ENCODE data around the gene LRRC59.

LRRC59 gene

GRCh38 chr17:50355701-50356341 is 41.5 kb downstream of the LRRC59 start:
- H3K9ac ChIP-seq (ENCODE audit: low read length) = no peak overlapping the region
- H2BK5ac ChIP-seq (ENCODE audit: low read length) = no peak overlapping the region
- H3K27me3 ChIP-seq (ENCODE audit: insufficient read depth, low read length, poor library complexity) = no peaks in the 10 kb centered on the region
- DNase-seq = no peak
- H3K36me3 ChIP-seq (ENCODE audit: control insufficient read depth, insufficient read depth, low read length) = peaks cover 2% of the 10 kb centered on the region
- no peaks in the 10 kb centered on the region for H3K79me1 ChIP-seq (ENCODE audit: low read length)
- no peak overlapping the region for H4K8ac ChIP-seq (ENCODE audit: low read depth, low read length)
- H3K4me1 ChIP-seq (ENCODE audit: control insufficient read depth, low read depth, low read length) = no peaks in the 10 kb centered on the region
- H4K5ac ChIP-seq (ENCODE audit: low read length) = no peak overlapping the region
- H3K79me2 ChIP-seq (ENCODE audit: control insufficient read depth, insufficient read depth, low read length) = no peaks in the 10 kb centered on the region
- H3K4me2 ChIP-seq (ENCODE audit: low read length) = no peak overlapping the region
- H3K4me3 ChIP-seq (ENCODE audit: low read length) = no peak overlapping the region
- H3K23ac ChIP-seq (ENCODE audit: low read length) = no peak overlapping the region
- H3K4ac ChIP-seq (ENCODE audit: low read depth, low read length) = no peak overlapping the region
- H2AK5ac ChIP-seq (ENCODE audit: low read length) = no peak overlapping the region
- no peak overlapping the region for H3K56ac ChIP-seq (ENCODE audit: low read length)
- no peak overlapping the region for H2BK120ac ChIP-seq (ENCODE audit: low read depth, low read length)
- WGBS (ENCODE audit: extremely low coverage, insufficient coverage, low lambda C conversion rate) = no CpG with 5 or more reads among the region's 20 CpGs
- H3K27ac ChIP-seq (ENCODE audit: low read depth, low read length) = no peak overlapping the region
- H2BK15ac ChIP-seq (replicated peaks; ENCODE audit: low read depth) = no peak overlapping the region
- no peak overlapping the region for H3K18ac ChIP-seq (ENCODE audit: low read length)

GRCh38 chr17:50355336-50355700 is 42.0 kb downstream of the LRRC59 start:
- H3K36me3 ChIP-seq (ENCODE audit: control insufficient read depth, insufficient read depth, low read length) = peaks cover 2% of the 10 kb centered on the region
- H3K9ac ChIP-seq (ENCODE audit: low read length) = no peak overlapping the region

GRCh38 chr17:50354776-50355175 is 42.5 kb downstream of the LRRC59 start:
- Histone ChIP-seq H2AK5ac (ENCODE audit: low read length) (no peak overlapping the region), H3K79me2 (ENCODE audit: control insufficient read depth, insufficient read depth, low read length) (no peaks in the 10 kb centered on the region), H3K9ac (ENCODE audit: low read length) (no peak overlapping the region), H3K4me2 (ENCODE audit: low read length) (no peak overlapping the region), H2BK5ac (ENCODE audit: low read length) (no peak overlapping the region), H3K56ac (ENCODE audit: low read length) (no peak overlapping the region), H3K23ac (ENCODE audit: low read length) (no peak overlapping the region), H3K27ac (ENCODE audit: low read depth, low read length) (no peak overlapping the region), H3K4me1 (ENCODE audit: control insufficient read depth, low read depth, low read length) (no peaks in the 10 kb centered on the region), H2BK120ac (ENCODE audit: low read depth, low read length) (no peak overlapping the region), H3K18ac (ENCODE audit: low read length) (no peak overlapping the region), H3K79me1 (ENCODE audit: low read length) (no peaks in the 10 kb centered on the region), H3K4me3 (ENCODE audit: low read length) (no peak overlapping the region), H2BK15ac (replicated peaks; ENCODE audit: low read depth) (no peak overlapping the region), H3K27me3 (ENCODE audit: insufficient read depth, low read length, poor library complexity) (no peaks in the 10 kb centered on the region), H4K8ac (ENCODE audit: low read depth, low read length) (no peak overlapping the region), H3K4ac (ENCODE audit: low read depth, low read length) (no peak overlapping the region), H4K5ac (ENCODE audit: low read length) (no peak overlapping the region), H3K36me3 (ENCODE audit: control insufficient read depth, insufficient read depth, low read length) (peaks cover 2% of the 10 kb centered on the region)
- WGBS (ENCODE audit: extremely low coverage, insufficient coverage, low lambda C conversion rate) = no CpG with 5 or more reads among the region's 13 CpGs
- no peak for DNase-seq

More at GRCh38 chr17:50355336-50355700, 42.0 kb downstream of the LRRC59 start:
- no peak overlapping the region for H2BK15ac ChIP-seq (replicated peaks; ENCODE audit: low read depth)
- H3K79me1 ChIP-seq (ENCODE audit: low read length) = no peaks in the 10 kb centered on the region
- WGBS (ENCODE audit: extremely low coverage, insufficient coverage, low lambda C conversion rate) = no CpG with 5 or more reads among the region's 4 CpGs
- no peak overlapping the region for H4K8ac ChIP-seq (ENCODE audit: low read depth, low read length)
- H3K79me2 ChIP-seq (ENCODE audit: control insufficient read depth, insufficient read depth, low read length) = no peaks in the 10 kb centered on the region
- H3K4me3 ChIP-seq (ENCODE audit: low read length) = no peak overlapping the region
- DNase-seq = no peak
- H3K56ac ChIP-seq (ENCODE audit: low read length) = no peak overlapping the region
- H3K4ac ChIP-seq (ENCODE audit: low read depth, low read length) = no peak overlapping the region
- no peak overlapping the region for H3K23ac ChIP-seq (ENCODE audit: low read length)
- H3K27me3 ChIP-seq (ENCODE audit: insufficient read depth, low read length, poor library complexity) = no peaks in the 10 kb centered on the region
- no peak overlapping the region for H2AK5ac ChIP-seq (ENCODE audit: low read length)
- H3K27ac ChIP-seq (ENCODE audit: low read depth, low read length) = no peak overlapping the region
- no peak overlapping the region for H3K4me2 ChIP-seq (ENCODE audit: low read length)
- no peak overlapping the region for H2BK120ac ChIP-seq (ENCODE audit: low read depth, low read length)
- H2BK5ac ChIP-seq (ENCODE audit: low read length) = no peak overlapping the region
- H4K5ac ChIP-seq (ENCODE audit: low read length) = no peak overlapping the region
- no peak overlapping the region for H3K18ac ChIP-seq (ENCODE audit: low read length)
- no peaks in the 10 kb centered on the region for H3K4me1 ChIP-seq (ENCODE audit: control insufficient read depth, low read depth, low read length)

GRCh38 chr17:50354198-50354597 is 43.1 kb downstream of the LRRC59 start:
- WGBS (ENCODE audit: extremely low coverage, insufficient coverage, low lambda C conversion rate) = no CpG with 5 or more reads among the region's 15 CpGs
- peaks cover 2% of the 10 kb centered on the region for H3K36me3 ChIP-seq (ENCODE audit: control insufficient read depth, insufficient read depth, low read length)
- no peak overlapping the region for H3K4me3 ChIP-seq (ENCODE audit: low read length)

GRCh38 chr17:50353600-50354195 is 43.6 kb downstream of the LRRC59 start:
- H3K27ac ChIP-seq (ENCODE audit: low read depth, low read length) = no peak overlapping the region
- no peak overlapping the region for H3K4me3 ChIP-seq (ENCODE audit: low read length)
- peaks cover 2% of the 10 kb centered on the region for H3K36me3 ChIP-seq (ENCODE audit: control insufficient read depth, insufficient read depth, low read length)
- no peak overlapping the region for H2BK5ac ChIP-seq (ENCODE audit: low read length)
- H3K79me1 ChIP-seq (ENCODE audit: low read length) = peaks cover under 1% of the 10 kb centered on the region
- no peak for DNase-seq
- H2AK5ac ChIP-seq (ENCODE audit: low read length) = no peak overlapping the region
- no peak overlapping the region for H2BK15ac ChIP-seq (replicated peaks; ENCODE audit: low read depth)
- no peaks in the 10 kb centered on the region for H3K27me3 ChIP-seq (ENCODE audit: insufficient read depth, low read length, poor library complexity)
- H4K5ac ChIP-seq (ENCODE audit: low read length) = no peak overlapping the region
- H3K4me2 ChIP-seq (ENCODE audit: low read length) = no peak overlapping the region
- H3K79me2 ChIP-seq (ENCODE audit: control insufficient read depth, insufficient read depth, low read length) = no peaks in the 10 kb centered on the region
- H2BK120ac ChIP-seq (ENCODE audit: low read depth, low read length) = no peak overlapping the region
- H3K4me1 ChIP-seq (ENCODE audit: control insufficient read depth, low read depth, low read length) = no peaks in the 10 kb centered on the region
- no peak overlapping the region for H3K23ac ChIP-seq (ENCODE audit: low read length)
- no peak overlapping the region for H3K18ac ChIP-seq (ENCODE audit: low read length)
- no CpG with 5 or more reads among the region's 27 CpGs for WGBS (ENCODE audit: extremely low coverage, insufficient coverage, low lambda C conversion rate)
- no peak overlapping the region for H3K9ac ChIP-seq (ENCODE audit: low read length)
- H3K4ac ChIP-seq (ENCODE audit: low read depth, low read length) = no peak overlapping the region
- H3K56ac ChIP-seq (ENCODE audit: low read length) = no peak overlapping the region
- no peak overlapping the region for H4K8ac ChIP-seq (ENCODE audit: low read depth, low read length)

More at GRCh38 chr17:50354198-50354597, 43.1 kb downstream of the LRRC59 start:
- H3K23ac ChIP-seq (ENCODE audit: low read length) = no peak overlapping the region
- H2BK15ac ChIP-seq (replicated peaks; ENCODE audit: low read depth) = no peak overlapping the region
- no peak overlapping the region for H3K18ac ChIP-seq (ENCODE audit: low read length)
- H3K79me2 ChIP-seq (ENCODE audit: control insufficient read depth, insufficient read depth, low read length) = no peaks in the 10 kb centered on the region
- H2BK5ac ChIP-seq (ENCODE audit: low read length) = no peak overlapping the region
- H3K4me1 ChIP-seq (ENCODE audit: control insufficient read depth, low read depth, low read length) = no peaks in the 10 kb centered on the region
- no peak overlapping the region for H4K8ac ChIP-seq (ENCODE audit: low read depth, low read length)
- no peak overlapping the region for H3K27ac ChIP-seq (ENCODE audit: low read depth, low read length)
- H3K56ac ChIP-seq (ENCODE audit: low read length) = no peak overlapping the region
- H3K27me3 ChIP-seq (ENCODE audit: insufficient read depth, low read length, poor library complexity) = no peaks in the 10 kb centered on the region
- no peak overlapping the region for H3K4ac ChIP-seq (ENCODE audit: low read depth, low read length)
- no peak overlapping the region for H3K9ac ChIP-seq (ENCODE audit: low read length)
- H4K5ac ChIP-seq (ENCODE audit: low read length) = no peak overlapping the region
- H2AK5ac ChIP-seq (ENCODE audit: low read length) = no peak overlapping the region
- H3K79me1 ChIP-seq (ENCODE audit: low read length) = no peaks in the 10 kb centered on the region
- no peak overlapping the region for H2BK120ac ChIP-seq (ENCODE audit: low read depth, low read length)
- no peak overlapping the region for H3K4me2 ChIP-seq (ENCODE audit: low read length)
- no peak for DNase-seq

All from mesendoderm (in vitro differentiated cells).